ENCODE data around the gene CPNE7.

Gene CPNE7

DNA sequence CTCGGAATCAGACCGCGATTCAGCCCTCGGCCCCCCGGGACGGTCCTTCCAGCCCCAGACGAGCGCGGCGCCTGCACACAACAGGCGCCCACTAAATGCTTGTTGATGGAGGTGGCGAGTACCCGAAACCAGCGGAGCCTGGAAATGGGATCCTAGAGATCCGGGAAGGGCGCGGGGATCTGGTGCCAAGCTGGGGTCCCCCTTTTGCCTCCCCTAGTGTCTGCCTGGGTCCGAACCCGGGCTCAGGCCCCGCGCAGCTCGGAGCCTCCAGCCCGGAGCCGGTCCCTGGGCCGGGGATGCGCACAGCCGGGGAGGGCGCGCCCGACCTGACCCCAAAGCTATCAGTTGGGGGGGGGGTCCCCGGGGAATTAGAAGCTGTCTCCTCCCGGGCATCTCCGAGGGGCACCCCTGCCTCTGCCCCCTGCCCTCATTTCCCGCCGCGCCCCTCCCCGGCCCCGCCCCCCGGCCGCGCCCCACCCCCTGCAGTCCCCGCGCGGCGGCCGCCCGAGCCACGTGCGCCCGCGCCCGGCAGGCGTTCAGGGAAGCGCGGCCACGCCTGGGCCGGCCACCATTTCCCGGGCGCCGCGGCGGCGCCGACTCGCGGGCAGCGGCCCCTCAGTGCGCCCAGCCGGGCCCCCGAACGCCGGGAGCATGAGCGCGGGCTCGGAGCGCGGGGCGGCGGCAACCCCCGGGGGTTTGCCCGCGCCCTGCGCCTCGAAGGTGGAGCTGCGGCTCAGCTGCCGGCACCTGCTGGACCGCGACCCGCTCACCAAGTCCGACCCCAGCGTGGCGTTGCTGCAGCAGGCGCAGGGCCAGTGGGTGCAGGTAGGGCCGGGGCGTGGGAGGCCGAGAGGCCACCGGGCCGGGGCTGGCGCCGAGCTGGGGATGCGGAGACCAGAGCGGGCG lies at the start of gene CPNE7:
Gene CPNE7, plus strand, starts transcription at position 512 of the 906 bp plus-strand sequence. Its CDS starts 140 bp downstream, at position 652.
- no peak for DNase-seq
- intact Hi-C loops (cut with DNase I): no loop called here

DNA sequence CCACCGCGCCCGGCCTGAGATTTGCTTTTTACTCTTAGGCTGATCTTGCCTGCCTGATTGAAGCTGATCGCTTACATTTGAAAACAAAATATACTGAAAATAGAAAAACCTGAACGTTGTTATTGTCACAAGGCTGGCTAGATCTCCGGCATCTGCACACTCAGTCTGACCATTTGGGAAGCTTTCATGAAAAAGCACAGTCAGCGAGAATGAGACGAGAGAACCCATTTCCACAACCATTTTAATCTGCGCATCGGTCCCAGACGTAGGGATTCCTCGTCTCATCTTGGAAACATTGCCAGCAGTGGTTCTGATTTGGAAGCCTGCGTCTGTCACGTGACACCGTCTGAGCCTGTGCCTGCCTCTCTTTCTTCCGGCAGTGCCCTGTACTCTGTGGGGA lies 46.5 kb upstream of the CPNE7 start:
- intact Hi-C loops (cut with DNase I): no loop called here
- DNase-seq: no peak

GRCh38 chr16:89530401-89531381 lies 44.9 kb upstream of the CPNE7 start:
- peak in 36 of 42 donors; percentile 29 to 83 (median 54) for DNase-seq
- intact Hi-C loops (cut with DNase I): no loop called here

DNA sequence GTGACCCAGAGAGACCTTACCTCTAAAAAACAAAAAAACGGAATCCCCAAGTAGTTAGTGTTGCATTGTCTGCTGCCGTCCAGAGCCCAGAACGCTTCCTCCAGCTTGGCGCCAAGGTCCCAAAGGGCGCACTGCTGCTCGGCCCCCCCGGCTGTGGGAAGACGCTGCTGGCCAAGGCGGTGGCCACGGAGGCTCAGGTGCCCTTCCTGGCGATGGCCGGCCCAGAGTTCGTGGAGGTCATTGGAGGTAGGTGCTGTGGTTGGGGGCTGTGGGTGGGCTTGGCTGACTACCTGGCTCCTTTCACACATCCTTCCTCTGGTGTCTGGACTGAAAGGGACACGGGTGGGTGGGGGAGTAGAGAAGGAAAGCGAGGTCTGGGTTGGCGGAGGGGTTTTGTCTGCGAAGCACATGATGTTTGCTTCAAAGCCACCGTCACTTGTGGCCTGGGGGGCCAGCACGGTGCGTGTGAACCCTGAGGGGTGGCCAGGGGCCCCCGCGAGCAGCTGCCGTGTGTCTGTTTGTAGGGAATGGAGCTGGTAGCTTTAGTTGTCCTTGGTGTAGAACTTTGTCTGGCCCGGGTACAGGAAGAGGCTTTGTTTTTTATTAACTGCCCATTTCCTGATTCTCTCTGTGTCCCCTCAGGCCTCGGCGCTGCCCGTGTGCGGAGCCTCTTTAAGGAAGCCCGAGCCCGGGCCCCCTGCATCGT lies 43.6 kb upstream of the CPNE7 start:
- intact Hi-C loops (cut with DNase I): no loop called here
- DNase-seq: no peak

DNA sequence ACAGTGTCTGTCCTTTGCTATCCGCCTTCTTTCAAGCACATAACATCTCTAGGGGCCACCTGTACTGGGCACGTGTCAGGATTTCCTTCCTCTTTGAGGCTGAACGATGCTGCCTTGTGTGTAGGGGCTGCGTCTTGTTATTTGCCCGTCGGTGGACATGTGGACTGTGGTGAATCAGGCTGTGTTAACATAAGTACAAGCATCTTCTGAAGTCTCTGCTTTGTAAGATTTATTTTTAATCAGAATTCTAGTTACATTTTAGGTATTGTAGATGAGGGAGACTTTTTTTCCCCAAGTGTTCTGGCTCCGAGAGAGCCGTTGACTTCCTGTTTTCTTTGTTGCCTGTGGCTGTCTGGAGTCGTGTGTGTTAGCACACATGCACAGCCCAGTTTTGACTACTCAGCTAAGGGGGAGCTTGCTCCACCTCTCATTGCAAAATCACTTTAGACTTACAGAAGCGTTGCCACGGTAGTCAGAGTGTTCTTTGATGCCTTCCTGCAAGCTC lies 41.3 kb upstream of the CPNE7 start:
- peak in 10 of 42 donors; percentile 22 to 60 (median 39) for DNase-seq
- intact Hi-C loops (cut with DNase I): no loop called here

- intact Hi-C loops (cut with DNase I): no loop called here
These were observed 39.2 kb upstream of the CPNE7 start for GRCh38 chr16:89536371-89536770.

DNA sequence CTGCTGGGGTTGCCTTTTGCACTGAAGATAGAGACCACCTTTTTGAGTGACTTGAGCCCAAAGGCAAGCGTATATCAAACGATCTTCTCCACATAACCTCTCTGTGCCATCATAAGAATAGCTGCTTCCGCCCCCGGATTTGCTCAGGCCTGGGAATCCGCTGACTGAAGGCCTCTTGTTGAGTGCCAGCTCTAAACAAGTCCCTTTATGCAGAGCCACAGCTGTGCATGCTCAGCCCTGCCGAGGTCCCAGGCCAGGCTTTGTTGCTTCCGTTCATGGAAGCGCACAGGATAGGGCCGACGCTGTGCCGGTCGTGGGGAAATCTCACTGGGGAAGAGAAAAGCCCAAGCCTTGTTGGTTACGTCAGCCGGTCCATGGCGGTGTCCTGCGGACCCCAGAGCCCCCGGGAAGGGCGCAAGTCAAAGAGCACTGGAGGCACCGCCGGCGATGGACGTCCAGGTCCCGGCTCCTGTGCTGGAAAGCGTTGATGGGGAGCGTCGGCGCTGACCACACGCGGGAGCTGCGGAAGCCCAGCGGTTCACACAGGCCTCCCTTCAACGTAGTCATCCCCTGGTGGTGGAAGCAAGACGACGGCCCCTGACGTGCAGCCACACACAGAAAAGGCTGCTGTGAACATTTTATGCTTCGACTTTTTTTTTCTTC lies 38.5 kb upstream of the CPNE7 start:
- DNase-seq: peak; percentile 49 to 88 (median 78)
- intact Hi-C loops (cut with DNase I): no loop called here

More at GRCh38 chr16:89536371-89536770, 39.2 kb upstream of the CPNE7 start:
- no peak for DNase-seq

DNA sequence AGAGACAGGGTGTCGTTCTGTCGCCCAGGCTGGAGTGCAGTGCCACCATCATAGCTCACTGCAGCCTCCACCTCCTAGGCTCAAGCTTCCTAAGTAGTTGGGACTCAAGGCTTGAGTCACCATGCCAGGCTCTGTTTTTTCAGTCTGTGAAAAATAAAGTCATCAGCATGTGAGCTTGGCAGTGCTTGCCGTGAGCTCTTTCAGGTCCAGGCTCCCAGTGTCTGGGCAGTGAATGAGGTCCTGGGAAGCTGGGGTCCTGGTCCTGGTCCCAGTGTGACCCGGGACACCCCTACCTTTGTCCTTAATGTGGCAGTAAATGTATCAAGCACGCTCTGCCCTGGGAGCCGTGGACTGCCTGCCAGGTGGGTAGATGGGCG lies 38.0 kb upstream of the CPNE7 start:
- DNase-seq: no peak
- intact Hi-C loops (cut with DNase I): no loop called here

DNA sequence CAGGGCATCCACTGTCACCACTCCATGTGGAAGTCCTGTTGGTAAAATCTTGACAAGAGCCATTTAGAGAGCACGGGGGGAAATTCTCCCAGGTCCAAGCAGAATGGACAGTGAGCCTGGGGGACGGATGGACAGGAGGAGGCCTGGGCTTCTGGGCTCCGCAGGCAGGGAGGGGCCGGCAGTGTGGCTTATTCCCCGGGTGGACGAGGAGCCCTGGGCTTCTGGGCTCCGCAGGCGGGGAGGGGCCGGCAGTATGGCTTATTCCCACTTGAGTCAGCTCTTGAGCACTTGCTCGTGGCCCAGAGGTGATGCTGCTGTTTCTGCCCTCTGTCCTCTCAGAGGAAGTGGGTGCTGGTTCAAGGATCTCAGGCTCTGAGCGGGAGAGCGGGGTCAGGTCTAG lies 37.3 kb upstream of the CPNE7 start:
- intact Hi-C loops (cut with DNase I): no loop called here

DNA sequence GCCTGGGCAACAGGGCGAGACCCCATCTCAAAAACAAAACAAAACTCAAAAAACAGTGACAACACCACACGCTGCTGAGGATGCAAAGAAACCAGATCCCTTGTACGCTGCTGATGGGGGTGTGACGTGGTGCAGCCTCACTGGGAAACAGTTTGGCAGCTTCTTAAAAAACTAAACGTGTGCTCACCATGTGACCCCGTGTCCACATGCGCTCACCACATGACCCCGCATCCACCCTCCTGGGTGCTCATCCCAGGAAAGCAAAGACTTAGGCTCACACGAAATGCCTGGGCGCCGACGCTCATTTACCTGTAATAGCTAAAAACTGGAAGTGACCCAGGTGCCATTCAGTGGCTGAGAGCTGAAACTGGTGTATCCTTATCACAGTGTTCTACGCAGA lies 35.0 kb upstream of the CPNE7 start:
- no peak for DNase-seq
- intact Hi-C loops (cut with DNase I): no loop called here

More for the DNA sequence above, 37.3 kb upstream of the CPNE7 start:
- no peak for DNase-seq

GRCh38 chr16:89541792-89542191 lies 33.8 kb upstream of the CPNE7 start:
- intact Hi-C loops (cut with DNase I): no loop called here
- no peak for DNase-seq

DNA sequence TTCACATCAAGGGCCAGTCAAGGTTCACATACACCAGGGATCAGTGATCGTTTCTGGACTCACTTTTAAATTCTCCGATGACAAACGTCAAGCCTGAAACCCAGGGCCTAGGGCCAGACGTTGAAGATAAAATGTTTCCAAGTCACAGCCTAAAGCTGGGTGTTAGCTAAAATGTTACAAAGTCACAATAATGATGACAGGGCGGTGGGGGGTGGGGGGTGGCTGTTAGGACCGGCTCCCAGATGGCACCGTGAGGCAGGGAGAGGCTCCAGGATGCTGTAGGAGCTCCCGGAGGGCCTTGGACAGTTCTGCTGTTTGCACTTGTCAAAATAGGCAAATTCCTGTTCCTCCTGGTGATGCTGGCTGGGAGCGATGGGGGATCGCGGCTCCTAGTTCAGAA lies 31.4 kb upstream of the CPNE7 start:
- no peak for DNase-seq
- intact Hi-C loops (cut with DNase I): no loop called here

DNA sequence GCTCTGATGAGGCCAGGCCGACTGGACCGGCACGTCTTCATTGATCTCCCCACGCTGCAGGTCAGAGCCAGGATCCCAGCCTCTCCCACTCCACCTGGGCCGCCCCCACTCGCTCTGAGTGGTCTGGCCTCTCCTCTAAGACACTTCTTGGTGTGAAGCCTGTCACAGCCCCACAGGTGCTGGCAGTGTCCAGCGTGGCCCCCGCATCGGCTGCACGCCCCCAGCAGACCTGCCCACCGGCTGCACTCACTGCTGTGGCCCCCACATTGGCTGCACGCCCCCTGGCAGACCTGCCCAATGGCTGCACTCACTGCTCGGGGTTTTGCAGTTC lies 30.9 kb upstream of the CPNE7 start:
- DNase-seq: no peak
- intact Hi-C loops (cut with DNase I): no loop called here

DNA sequence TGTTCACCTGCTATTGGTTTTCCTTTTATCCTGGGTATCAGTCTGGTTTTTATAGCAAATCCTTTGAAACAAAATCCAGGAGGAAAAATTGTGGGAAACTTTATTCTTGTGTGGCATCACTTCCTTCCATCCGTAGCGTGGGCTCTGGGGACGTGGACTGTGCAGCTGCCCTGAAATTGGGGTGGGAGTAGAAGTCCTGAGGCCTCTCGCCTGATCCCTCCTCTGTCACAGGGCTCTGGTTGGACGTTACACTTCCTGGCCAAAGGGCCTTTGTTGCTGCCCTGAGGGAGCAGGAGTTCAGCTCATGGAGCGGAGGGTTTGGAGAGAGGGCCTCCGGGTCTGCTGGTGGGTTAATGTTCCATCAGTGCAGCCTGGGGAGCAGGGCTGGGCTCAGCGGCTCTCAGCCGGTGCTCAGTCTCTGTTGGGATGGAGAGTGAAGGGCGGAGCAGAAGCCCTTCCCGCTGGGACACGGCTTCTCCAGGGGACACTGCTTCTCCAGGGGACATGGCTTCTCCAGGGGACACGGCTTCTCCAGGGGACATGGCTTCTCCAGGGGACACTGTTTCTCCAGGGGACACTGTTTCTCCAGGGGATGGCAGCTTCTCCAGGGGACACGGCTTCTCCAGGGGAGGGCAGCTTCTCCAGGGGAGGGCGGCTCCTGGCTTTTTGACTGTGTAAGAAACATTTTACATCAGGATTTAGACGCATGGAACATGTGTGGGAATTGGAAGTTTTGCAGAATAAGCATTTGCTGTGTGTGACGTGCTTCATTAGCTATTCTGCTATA lies 30.3 kb upstream of the CPNE7 start:
- no peak for DNase-seq
- intact Hi-C loops (cut with DNase I): no loop called here

DNA sequence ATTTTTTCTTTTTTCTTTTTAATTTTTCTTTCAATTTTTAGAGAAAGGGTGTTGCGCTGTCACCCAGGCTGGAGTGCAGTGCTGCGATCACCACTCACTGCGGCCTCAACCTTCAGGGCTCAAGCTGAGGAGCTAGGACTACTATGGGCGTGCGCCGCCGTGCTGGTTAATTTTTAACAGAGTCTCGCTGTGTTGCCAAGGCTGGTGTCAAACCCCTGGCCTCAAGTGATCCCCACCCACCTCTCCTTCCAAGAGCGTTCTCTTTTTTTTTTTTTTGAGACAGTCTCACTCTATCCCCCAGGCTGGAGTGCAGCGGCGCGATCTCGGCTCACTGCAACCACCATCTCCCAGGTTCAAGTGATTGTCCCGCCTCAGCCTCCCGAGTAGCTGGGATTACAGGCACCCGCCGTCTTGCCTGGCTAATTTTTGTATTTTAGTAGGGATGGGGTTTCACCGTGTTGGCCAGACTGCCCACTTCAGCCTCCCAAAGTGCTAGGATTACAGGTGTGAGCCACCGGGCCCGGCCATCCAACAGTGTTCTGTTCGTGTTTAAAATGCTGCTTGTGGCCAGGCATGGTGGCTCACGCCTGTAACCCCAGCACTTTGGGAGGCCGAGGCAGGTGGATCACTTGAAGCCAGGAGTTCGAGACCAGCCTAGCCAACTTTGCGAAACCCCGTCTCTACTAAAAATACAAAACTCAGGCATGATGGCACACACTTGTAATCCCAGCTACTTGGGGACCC lies 29.6 kb upstream of the CPNE7 start:
- DNase-seq: no peak
- intact Hi-C loops (cut with DNase I): no loop called here

- intact Hi-C loops (cut with DNase I): no loop called here
- no peak for DNase-seq
These were observed 28.8 kb upstream of the CPNE7 start for GRCh38 chr16:89546781-89547180.

GRCh38 chr16:89547291-89547690 lies 28.3 kb upstream of the CPNE7 start:
- no peak for DNase-seq
- intact Hi-C loops (cut with DNase I): no loop called here
